Activated T-helper 1 cell treated with anti-CD3 and anti-CD28 coated beads, Interleukin-2, amount 50 U/mL, for 16 hours (primary cell): ENCODE results near the gene ICAM2.
"Not testable (repeated sequence)": the region's sequence is repeated elsewhere in the genome, so short reads cannot be mapped to it uniquely, and the experiment has no call there.

Source experiments
- DNase-seq, 2 donors: peaks; one replicate each; pipeline ENCODE4 v3.0.0-alpha.2; 2020; ENCODE audit warnings: low read depth in 1 of 2, low spot score in 1 of 2

Gene ICAM2

GRCh38 chr17:63998050-63998720 is 22.2 kb downstream of the ICAM2 start, which contains the start of gene PRR29:
Gene PRR29, plus strand, starts transcription at chr17:63998351. Its CDS starts 14 bp downstream, at chr17:63998365.
- peak; percentile 48 to 58 for DNase-seq

- no peak for DNase-seq
These were observed 22.9 kb downstream of the ICAM2 start for GRCh38 chr17:63997341-63998048.

GRCh38 chr17:63996430-63997182 is 23.8 kb downstream of the ICAM2 start:
- no peak for DNase-seq

- no peak for DNase-seq
These were observed 24.8 kb downstream of the ICAM2 start for GRCh38 chr17:63995626-63996025.

- DNase-seq: no peak
These were observed 27.0 kb downstream of the ICAM2 start for GRCh38 chr17:63993368-63993985.

GRCh38 chr17:63991611-63992010 is 28.8 kb downstream of the ICAM2 start:
- DNase-seq: no peak

GRCh38 chr17:63989622-63990345 is 30.6 kb downstream of the ICAM2 start:
- no peak for DNase-seq

- DNase-seq: no peak
These were observed 31.5 kb downstream of the ICAM2 start for GRCh38 chr17:63988741-63989621.

- DNase-seq: no peak
These were observed 32.3 kb downstream of the ICAM2 start for GRCh38 chr17:63988127-63988478.

- DNase-seq: no peak
These were observed 33.0 kb downstream of the ICAM2 start for GRCh38 chr17:63987221-63988126.

GRCh38 chr17:63986821-63987220 is 33.6 kb downstream of the ICAM2 start:
- no peak for DNase-seq

- no peak for DNase-seq
These were observed 34.9 kb downstream of the ICAM2 start for GRCh38 chr17:63985387-63986140.

GRCh38 chr17:63984651-63985386 is 35.6 kb downstream of the ICAM2 start:
- peak in 1 of 2 donors; percentile 34 for DNase-seq

- no peak for DNase-seq
These were observed 36.2 kb downstream of the ICAM2 start for GRCh38 chr17:63984236-63984635.

GRCh38 chr17:63983320-63983719 is 37.1 kb downstream of the ICAM2 start:
- DNase-seq: no peak

- not testable (repeated sequence) for DNase-seq
These were observed 37.8 kb downstream of the ICAM2 start for GRCh38 chr17:63982641-63983040.
